Subcutaneous adipose tissue (tissue), 4 donors: ENCODE data around the gene CNTNAP2. TPM values are rescaled to one million over a fixed set of nuclear protein-coding genes. Genes with fewer than 3 reads are reported as not detected.

Experiments
- total RNA-seq, 4 donors: library from RNA; depleted of rRNA; stranded (reverse); fragments of >200 nt; gene quantifications; one replicate each; pipeline ENCODE4 v1.1.0, GENCODE V29; 2016
- TF ChIP-seq, protein P1 (sequence below): fragments of 450-650 bp; IDR thresholded peaks from one replicate; pipeline ENCODE4 v1.5.1; 2016; ENCODE audit warnings: low read depth, mild to moderate bottlenecking, control low read depth, antibody characterized with exemption, moderate library complexity

The CNTNAP2 gene
- total RNA-seq, 4 donors from 2014 or later = not detected

DNA sequence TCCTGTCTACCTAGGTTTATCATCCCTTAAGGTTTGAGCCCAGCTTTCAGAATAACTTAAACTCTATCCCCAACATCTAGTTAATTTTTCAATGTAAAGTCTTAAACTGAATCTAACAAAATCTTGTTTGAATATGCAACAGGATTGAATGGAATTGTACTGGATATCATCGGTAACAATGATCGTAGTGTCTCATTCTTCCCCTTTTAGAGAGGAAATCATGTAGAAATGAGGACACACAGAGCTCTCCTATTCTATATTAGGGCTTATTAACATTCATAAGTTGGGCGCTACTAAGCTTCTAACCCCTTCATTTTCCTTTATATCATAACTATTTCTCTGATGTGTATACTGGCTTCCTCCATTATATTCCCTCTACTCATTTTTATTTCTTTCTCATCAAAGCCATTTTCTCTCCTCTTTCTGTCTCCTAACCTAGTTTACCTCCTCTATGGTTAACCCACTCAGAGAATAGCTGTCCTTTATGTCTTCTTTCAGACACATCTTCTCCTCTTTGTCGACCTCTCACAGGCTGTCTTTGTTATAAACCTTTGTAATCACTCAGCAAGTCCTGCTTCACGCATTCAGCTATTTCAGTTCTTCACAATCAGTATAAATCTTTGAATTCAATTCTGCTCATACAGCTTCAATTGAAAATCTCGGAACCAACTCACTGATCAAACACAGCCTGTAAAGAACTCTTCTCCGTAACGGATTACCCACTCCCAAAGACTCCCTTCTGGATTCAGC lies 1455.0 kb downstream of the CNTNAP2 start:
- TF ChIP-seq, protein P1, sequence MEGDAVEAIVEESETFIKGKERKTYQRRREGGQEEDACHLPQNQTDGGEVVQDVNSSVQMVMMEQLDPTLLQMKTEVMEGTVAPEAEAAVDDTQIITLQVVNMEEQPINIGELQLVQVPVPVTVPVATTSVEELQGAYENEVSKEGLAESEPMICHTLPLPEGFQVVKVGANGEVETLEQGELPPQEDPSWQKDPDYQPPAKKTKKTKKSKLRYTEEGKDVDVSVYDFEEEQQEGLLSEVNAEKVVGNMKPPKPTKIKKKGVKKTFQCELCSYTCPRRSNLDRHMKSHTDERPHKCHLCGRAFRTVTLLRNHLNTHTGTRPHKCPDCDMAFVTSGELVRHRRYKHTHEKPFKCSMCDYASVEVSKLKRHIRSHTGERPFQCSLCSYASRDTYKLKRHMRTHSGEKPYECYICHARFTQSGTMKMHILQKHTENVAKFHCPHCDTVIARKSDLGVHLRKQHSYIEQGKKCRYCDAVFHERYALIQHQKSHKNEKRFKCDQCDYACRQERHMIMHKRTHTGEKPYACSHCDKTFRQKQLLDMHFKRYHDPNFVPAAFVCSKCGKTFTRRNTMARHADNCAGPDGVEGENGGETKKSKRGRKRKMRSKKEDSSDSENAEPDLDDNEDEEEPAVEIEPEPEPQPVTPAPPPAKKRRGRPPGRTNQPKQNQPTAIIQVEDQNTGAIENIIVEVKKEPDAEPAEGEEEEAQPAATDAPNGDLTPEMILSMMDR = no peak

DNA sequence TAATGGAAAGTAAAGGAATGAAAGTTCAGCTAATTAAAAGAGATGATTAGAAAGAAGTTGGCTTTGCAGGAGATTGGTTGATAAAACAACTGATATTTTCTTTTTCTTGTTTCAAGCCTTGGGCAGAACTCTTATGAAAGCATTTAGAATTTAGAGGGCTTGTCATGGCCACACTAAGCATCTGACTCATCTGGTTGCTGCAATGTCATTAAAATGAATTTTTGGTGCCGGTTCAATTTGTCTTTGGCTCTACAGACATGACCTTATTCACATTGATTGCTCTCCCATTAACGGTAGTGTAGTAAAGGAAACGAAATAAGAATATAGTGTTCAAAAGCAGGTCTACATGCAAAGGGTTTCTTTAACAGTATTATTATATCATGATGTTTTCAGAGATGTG lies 1461.6 kb downstream of the CNTNAP2 start:
- TF ChIP-seq, protein P1 = no peak

DNA sequence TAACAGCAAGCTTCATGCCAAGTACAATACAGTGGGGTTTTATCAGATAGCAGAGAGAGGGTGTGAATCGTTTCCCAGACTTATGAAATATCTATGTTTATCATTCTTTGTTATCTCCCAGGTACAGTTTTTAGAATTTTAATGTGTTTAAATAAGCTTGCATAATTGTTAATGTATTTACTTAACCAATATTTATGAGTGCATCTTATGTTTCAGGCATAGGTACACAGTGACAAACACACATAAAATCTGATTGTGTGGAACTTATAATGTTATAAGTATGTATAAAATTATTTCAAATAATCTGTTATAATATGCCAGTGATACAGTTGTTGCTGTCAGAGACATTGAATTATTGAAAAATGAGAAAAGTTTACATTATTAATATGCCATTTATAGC lies 1462.5 kb downstream of the CNTNAP2 start:
- TF ChIP-seq, protein P1 = no peak

DNA sequence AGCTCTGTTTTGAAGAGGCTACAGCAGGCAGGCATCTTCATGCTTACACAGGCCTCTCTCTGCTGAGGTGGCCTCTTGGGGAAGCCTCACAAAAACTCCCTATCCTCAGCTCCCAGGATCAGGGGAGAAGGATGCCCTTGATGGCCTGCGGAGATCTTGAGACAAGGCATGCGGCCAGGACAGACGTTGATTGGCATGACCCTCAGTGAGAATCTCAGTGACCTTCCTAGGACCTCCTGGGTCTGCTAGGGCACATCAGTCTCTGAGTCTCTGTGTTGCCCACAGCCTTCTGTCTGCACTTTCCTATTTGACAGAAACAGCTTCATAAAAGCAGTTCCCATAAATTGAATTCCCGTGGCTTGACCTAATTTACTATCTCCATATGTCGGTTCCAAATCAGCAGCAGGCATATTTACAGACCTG lies 1468.2 kb downstream of the CNTNAP2 start:
- TF ChIP-seq, protein P1 = no peak

DNA sequence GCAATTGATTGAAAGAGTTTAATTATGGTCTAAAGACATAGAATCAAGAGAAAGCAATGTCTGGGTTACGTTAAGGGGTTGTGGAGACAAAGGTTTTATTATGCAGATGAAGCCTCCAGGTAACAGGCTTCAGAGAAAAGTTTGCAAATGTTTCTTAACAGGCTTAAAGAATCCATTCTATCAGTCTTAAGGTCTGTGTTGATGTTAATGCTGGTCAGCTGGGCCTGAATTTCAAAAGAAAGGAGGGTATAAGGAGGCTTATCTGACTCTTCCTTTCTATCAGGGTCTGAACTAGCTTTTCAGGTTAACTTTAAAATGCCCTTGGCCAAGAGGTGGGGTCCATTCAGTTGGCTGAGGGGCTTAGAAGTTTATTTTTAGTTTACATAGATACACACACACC lies 1469.5 kb downstream of the CNTNAP2 start:
- TF ChIP-seq, protein P1 = no peak

DNA sequence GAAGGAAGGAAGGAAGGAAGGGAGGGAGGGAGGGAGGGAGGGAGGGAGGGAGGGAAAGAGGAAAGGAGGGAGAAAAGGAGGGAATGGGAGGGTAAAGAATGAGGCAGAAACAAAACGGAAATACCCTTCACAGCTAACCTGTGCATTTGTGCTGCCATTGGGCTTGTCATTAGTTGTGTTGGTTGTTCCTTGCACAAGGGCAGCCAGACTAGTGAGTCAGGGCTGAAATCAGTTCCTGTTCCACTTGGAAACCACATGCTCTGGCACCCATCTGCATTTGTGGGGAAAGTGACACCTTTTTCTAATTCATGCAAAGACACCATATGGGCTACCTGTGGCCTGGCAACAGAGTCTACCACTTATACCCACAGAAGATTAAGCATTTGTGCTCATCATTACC lies 1469.9 kb downstream of the CNTNAP2 start:
- TF ChIP-seq, protein P1 = no peak

DNA sequence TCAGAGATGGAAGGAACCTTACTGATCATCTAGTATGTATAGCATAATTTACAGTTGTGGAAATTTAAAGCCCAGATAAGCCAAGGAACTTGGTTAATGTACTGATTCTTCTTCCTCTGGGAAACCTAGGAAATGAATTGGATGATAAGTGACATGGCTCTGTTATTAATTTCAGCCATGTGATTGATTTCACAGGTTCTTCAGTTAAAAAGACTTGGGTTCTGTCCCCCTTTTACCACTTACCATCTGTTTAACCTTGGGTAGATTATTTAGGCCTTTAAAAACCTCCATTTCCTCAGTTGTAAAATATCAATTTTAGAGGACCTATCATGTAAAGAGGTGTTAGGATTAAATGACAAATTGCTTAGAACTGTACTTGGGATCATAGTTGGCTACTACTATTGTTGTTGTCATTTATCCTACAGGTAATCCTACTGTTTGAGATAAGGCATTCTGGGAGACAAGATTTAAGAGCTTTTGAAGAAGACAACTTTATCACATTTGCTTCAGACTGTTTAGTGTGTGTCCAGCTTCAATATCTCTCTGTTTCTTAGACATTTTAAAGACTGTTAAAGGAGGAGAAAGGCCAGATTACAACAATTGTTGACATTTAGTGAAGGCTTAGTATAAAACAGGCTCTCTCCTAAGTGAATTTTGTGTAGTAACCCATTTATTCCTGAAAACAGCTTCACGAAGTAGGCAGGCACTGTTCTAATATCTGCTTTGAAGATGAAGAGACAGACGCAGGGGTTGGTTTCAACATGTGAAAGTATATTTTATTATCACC lies 1476.9 kb downstream of the CNTNAP2 start:
- TF ChIP-seq, protein P1 = no peak
